ENCODE measurements around the gene BACH2.

- TF ChIP-seq, protein P1, sequence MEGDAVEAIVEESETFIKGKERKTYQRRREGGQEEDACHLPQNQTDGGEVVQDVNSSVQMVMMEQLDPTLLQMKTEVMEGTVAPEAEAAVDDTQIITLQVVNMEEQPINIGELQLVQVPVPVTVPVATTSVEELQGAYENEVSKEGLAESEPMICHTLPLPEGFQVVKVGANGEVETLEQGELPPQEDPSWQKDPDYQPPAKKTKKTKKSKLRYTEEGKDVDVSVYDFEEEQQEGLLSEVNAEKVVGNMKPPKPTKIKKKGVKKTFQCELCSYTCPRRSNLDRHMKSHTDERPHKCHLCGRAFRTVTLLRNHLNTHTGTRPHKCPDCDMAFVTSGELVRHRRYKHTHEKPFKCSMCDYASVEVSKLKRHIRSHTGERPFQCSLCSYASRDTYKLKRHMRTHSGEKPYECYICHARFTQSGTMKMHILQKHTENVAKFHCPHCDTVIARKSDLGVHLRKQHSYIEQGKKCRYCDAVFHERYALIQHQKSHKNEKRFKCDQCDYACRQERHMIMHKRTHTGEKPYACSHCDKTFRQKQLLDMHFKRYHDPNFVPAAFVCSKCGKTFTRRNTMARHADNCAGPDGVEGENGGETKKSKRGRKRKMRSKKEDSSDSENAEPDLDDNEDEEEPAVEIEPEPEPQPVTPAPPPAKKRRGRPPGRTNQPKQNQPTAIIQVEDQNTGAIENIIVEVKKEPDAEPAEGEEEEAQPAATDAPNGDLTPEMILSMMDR (conservative IDR thresholded peaks at IDR 0.05) = no peak
- no peak for TF ChIP-seq ZFX (IDR thresholded peaks at IDR 0.05)
These were observed 47.2 kb downstream of the BACH2 start for GRCh38 chr6:90249458-90249857.

Data from C4-2B (cell line).